ENCODE results near the gene ZNF174.

DNA sequence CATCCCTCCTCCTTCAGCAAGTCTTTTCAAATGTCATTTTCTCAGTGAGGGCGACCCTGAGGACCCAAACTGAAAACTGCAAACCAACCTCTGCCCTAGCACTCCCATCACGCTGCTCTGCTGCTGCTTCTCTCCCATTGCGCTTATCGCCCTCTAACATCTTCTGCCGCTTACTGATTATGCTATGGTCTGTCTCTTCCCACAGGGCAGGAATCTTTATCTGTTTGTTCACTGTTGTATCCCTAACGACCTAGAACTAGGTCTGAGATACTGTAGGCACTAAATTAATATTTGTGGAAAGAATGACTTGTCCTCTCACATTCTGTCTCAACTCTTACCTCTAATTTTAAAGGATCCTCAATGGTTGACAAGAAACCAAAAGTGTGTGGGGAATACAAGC lies 12.7 kb upstream of the ZNF174 start:
- TF ChIP-seq CTCF (IDR thresholded peaks at IDR 0.05) (no peak), POLR2A (IDR thresholded peaks at IDR 0.05) (no peak)
